Astrocyte (in vitro differentiated cells and primary cell): ENCODE measurements around the gene DOCK1. TPM values are rescaled to one million over a fixed set of nuclear protein-coding genes. Genes with fewer than 3 reads are reported as not detected.

ENCODE experiments used
- DNase-seq: peaks from one replicate; pipeline ENCODE4 v3.0.0-alpha.2; 2010; ENCODE audit warnings: low read depth
- FAIRE-seq: peaks from 2 replicates; lab custom pipeline; 2011; peaks lifted over from hg19 to GRCh38; lab: Jason Lieb, UNC
- H2AFZ ChIP-seq: 2 replicates; pipeline ENCODE4 v1.6.0; 2012; ENCODE audit warnings: low read depth, low read length, inconsistent platforms
- H3K27ac ChIP-seq: 2 replicates; pipeline ENCODE4 v1.5.1; 2011; ENCODE audit warnings: low read depth, low read length, inconsistent platforms
- H3K27me3 ChIP-seq: 2 replicates; pipeline ENCODE4 v1.6.0; 2011; ENCODE audit warnings: low read length, inconsistent platforms; ENCODE audit not compliant: insufficient read depth
- H3K36me3 ChIP-seq: 2 replicates; pipeline ENCODE4 v1.5.1; 2011; ENCODE audit warnings: low read length, inconsistent platforms; ENCODE audit not compliant: insufficient read depth
- H3K4me1 ChIP-seq: 2 replicates; pipeline ENCODE4 v1.5.1; 2011; ENCODE audit warnings: low read length, inconsistent platforms; ENCODE audit not compliant: insufficient read depth
- H3K4me2 ChIP-seq: 2 replicates; pipeline ENCODE4 v1.6.0; 2012; ENCODE audit warnings: low read length, inconsistent platforms
- H3K4me3 ChIP-seq: 2 replicates; pipeline ENCODE4 v1.5.1; 2011; ENCODE audit warnings: low read depth, mild to moderate bottlenecking, low read length, inconsistent platforms; ENCODE audit not compliant: insufficient read depth
- H3K79me2 ChIP-seq: 2 replicates; pipeline ENCODE4 v1.6.0; 2012; ENCODE audit warnings: mild to moderate bottlenecking, low read length, inconsistent platforms; ENCODE audit not compliant: insufficient read depth
- H3K9ac ChIP-seq: 2 replicates; pipeline ENCODE4 v1.6.0; 2012; ENCODE audit warnings: mild to moderate bottlenecking, low read length, inconsistent platforms
- H3K9me3 ChIP-seq: 2 replicates; pipeline ENCODE4 v1.5.1; 2012; ENCODE audit warnings: low read depth, mild to moderate bottlenecking, low read length, inconsistent platforms; ENCODE audit not compliant: insufficient read depth
- H4K20me1 ChIP-seq: 2 replicates; pipeline ENCODE4 v1.6.0; 2012; ENCODE audit warnings: low read length, inconsistent platforms; ENCODE audit not compliant: insufficient read depth
- H3K27ac Mint-ChIP-seq: one replicate; pipeline ENCODE4 v1.8.0; 2021; ENCODE audit warnings: mild to moderate bottlenecking, mixed read lengths; ENCODE audit not compliant: unreplicated experiment
- H3K27me3 Mint-ChIP-seq: one replicate; pipeline ENCODE4 v1.8.0; 2021; ENCODE audit warnings: low read depth, mixed read lengths; ENCODE audit not compliant: unreplicated experiment
- H3K36me3 Mint-ChIP-seq: one replicate; pipeline ENCODE4 v1.8.0; 2021; ENCODE audit warnings: low read depth, mixed read lengths; ENCODE audit not compliant: unreplicated experiment
- H3K4me1 Mint-ChIP-seq: one replicate; pipeline ENCODE4 v1.8.0; 2021; ENCODE audit warnings: low read depth, mixed read lengths; ENCODE audit not compliant: unreplicated experiment
- H3K4me3 Mint-ChIP-seq: one replicate; pipeline ENCODE4 v1.8.0; 2021; ENCODE audit warnings: mild to moderate bottlenecking, moderate library complexity, mixed read lengths; ENCODE audit not compliant: unreplicated experiment
- H3K9me3 Mint-ChIP-seq: one replicate; pipeline ENCODE4 v1.8.0; 2021; ENCODE audit warnings: mild to moderate bottlenecking, mixed read lengths; ENCODE audit not compliant: unreplicated experiment
- CTCF ChIP-seq: IDR thresholded peaks from 2 replicates; pipeline ENCODE4 v1.5.1; 2011; ENCODE audit warnings: low read depth, mild to moderate bottlenecking, inconsistent platforms, low read length, moderate library complexity; ENCODE audit not compliant: insufficient read depth
- EZH2 ChIP-seq: IDR thresholded peaks from 2 replicates; pipeline ENCODE4 v1.6.1; 2012; ENCODE audit warnings: mild to moderate bottlenecking, low read length, inconsistent platforms; ENCODE audit not compliant: insufficient read depth
- total RNA-seq: library from RNA; stranded (reverse); gene quantifications from 2 replicates; pipeline ENCODE4 v1.2.1, GENCODE V29; 2021

DOCK1 gene
- total RNA-seq, 1 donor from 2014 or later: 42.5 TPM

- Histone ChIP-seq H3K36me3 (peaks cover 13% of the 10 kb centered on the region), H3K4me1 (no peaks in the 10 kb centered on the region), H3K9ac (no peak overlapping the region), H2AFZ (no peak overlapping the region), H3K79me2 (no peaks in the 10 kb centered on the region), H4K20me1 (peaks cover 2% of the 10 kb centered on the region), H3K4me2 (no peak overlapping the region), H3K27me3 (no peaks in the 10 kb centered on the region), H3K27ac (no peak overlapping the region), H3K4me3 (no peak overlapping the region), H3K9me3 (no peaks in the 10 kb centered on the region)
- Mint-ChIP-seq H3K27me3 (no peaks in the 10 kb centered on the region), H3K9me3 (no peaks in the 10 kb centered on the region), H3K4me1 (peaks cover 8% of the 10 kb centered on the region), H3K27ac (no peak overlapping the region), H3K4me3 (no peak overlapping the region), H3K36me3 (peaks cover 16% of the 10 kb centered on the region)
- FAIRE-seq (no peak), DNase-seq (no peak)
- no peak for TF ChIP-seq CTCF
Measured at GRCh38 chr10:127418536-127419168, 513.4 kb downstream of the DOCK1 start.

GRCh38 chr10:127420138-127420684 is 515.0 kb downstream of the DOCK1 start:
- TF ChIP-seq CTCF (no peak), EZH2 (no peak)

More at GRCh38 chr10:127420138-127420684, 515.0 kb downstream of the DOCK1 start:
- Histone ChIP-seq H3K27ac (no peak overlapping the region), H4K20me1 (peaks cover 4% of the 10 kb centered on the region), H3K9me3 (no peaks in the 10 kb centered on the region), H3K4me3 (no peak overlapping the region), H3K36me3 (peaks cover 13% of the 10 kb centered on the region), H3K4me1 (no peaks in the 10 kb centered on the region), H3K9ac (no peak overlapping the region), H3K79me2 (no peaks in the 10 kb centered on the region), H3K27me3 (no peaks in the 10 kb centered on the region), H2AFZ (no peak overlapping the region), H3K4me2 (no peak overlapping the region)
- Mint-ChIP-seq H3K4me3 (no peak overlapping the region), H3K36me3 (peaks cover 16% of the 10 kb centered on the region), H3K27ac (no peak overlapping the region), H3K9me3 (no peaks in the 10 kb centered on the region), H3K4me1 (peaks cover 18% of the 10 kb centered on the region), H3K27me3 (no peaks in the 10 kb centered on the region)
- FAIRE-seq (no peak), DNase-seq (no peak)
